H1 (cell line): Measurements from ENCODE around the gene PWP2. TPM values are rescaled to one million over a fixed set of nuclear protein-coding genes. Genes with fewer than 3 reads are reported as not detected.
A peak's percentile ranks its signal among the peaks of the same experiment; 100 is the strongest.

ENCODE experiments used
- CTCF ChIA-PET: fragments of 300-600 bp; sonication (Branson Sonifier 250); formaldehyde crosslinking; loops from one replicate; lab custom pipeline; 2021; ENCODE audit not compliant: partially characterized antibody; lab: Charles Lee
- POLR2A ChIA-PET: fragments of 300-600 bp; sonication (Branson Sonifier 250); formaldehyde crosslinking; loops from one replicate; lab custom pipeline; 2021; ENCODE audit warnings: inconsistent platforms; ENCODE audit not compliant: partially characterized antibody; lab: Charles Lee
- DNase-seq, 2 experiments: peaks; one replicate each; pipeline versions ENCODE4 v3.0.0 to v3.0.0-alpha.2; 2010 to 2022; ENCODE audit warnings: low spot score in 2 of 2, low read depth in 1 of 2, mixed read lengths in 1 of 2
- FAIRE-seq: peaks from 2 replicates; lab custom pipeline; 2011; peaks lifted over from hg19 to GRCh38; lab: Jason Lieb, UNC
- H2AFZ ChIP-seq: 2 replicates; pipeline ENCODE4 v1.8.1; 2012; ENCODE audit warnings: low read length, inconsistent platforms
- H2AK5ac ChIP-seq: 2 replicates; pipeline ENCODE4 v1.6.1; 2013; ENCODE audit warnings: low read depth, low read length
- H2BK120ac ChIP-seq: replicated peaks from 2 replicates; pipeline ENCODE3; 2013; ENCODE audit warnings: low read depth, low read length, inconsistent platforms
- H2BK12ac ChIP-seq: 2 replicates; pipeline ENCODE4 v1.6.1; 2013; ENCODE audit warnings: low read depth, low read length
- H2BK15ac ChIP-seq: 2 replicates; pipeline ENCODE4 v1.6.1; 2013; ENCODE audit warnings: low read length
- H2BK20ac ChIP-seq: 2 replicates; pipeline ENCODE4 v1.6.1; 2013; ENCODE audit warnings: low read length
- H2BK5ac ChIP-seq: 2 replicates; pipeline ENCODE4 v1.6.1; 2013; ENCODE audit warnings: low read depth, low read length
- H3K14ac ChIP-seq: 2 replicates; pipeline ENCODE4 v1.6.1; 2013; ENCODE audit warnings: inconsistent platforms; ENCODE audit not compliant: insufficient read length
- H3K18ac ChIP-seq: 2 replicates; pipeline ENCODE4 v1.6.1; 2013; ENCODE audit warnings: low read length; ENCODE audit errors: extremely low read depth
- H3K23ac ChIP-seq: 2 replicates; pipeline ENCODE4 v1.6.1; 2013; ENCODE audit warnings: inconsistent platforms; ENCODE audit not compliant: insufficient read length
- H3K23me2 ChIP-seq: 2 replicates; pipeline ENCODE4 v1.6.1; 2013; ENCODE audit warnings: low read depth, low read length
- H3K27ac ChIP-seq: 2 replicates; pipeline ENCODE4 v1.6.1; 2011; ENCODE audit warnings: low read depth, low read length, inconsistent platforms
- H3K27me3 ChIP-seq, 4 experiments: replicated peaks in 1 of 4; 1 replicate in 1 of 4; 2 replicates in 3 of 4; pipeline versions ENCODE4 v1.6.1 to v1.8.1; 2011 to 2013; ENCODE audit warnings: low read length in 3 of 4, mild to moderate bottlenecking in 3 of 4, inconsistent platforms in 2 of 4, mixed read lengths in 2 of 4, moderate library complexity in 1 of 4; ENCODE audit not compliant: control insufficient read depth in 3 of 4, insufficient read depth in 3 of 4; ENCODE audit errors: extremely low read depth in 1 of 4
- H3K36me3 ChIP-seq, 4 experiments: 2 replicates each; pipeline versions ENCODE4 v1.6.1 to v1.8.1; 2011 to 2013; ENCODE audit warnings: mild to moderate bottlenecking in 4 of 4, low read length in 3 of 4, moderate library complexity in 2 of 4, control low read depth in 1 of 4, inconsistent platforms in 1 of 4; ENCODE audit not compliant: insufficient read depth in 4 of 4, control insufficient read depth in 2 of 4
- H3K4ac ChIP-seq: replicated peaks from 2 replicates; pipeline ENCODE3; 2013; ENCODE audit warnings: low read length, low read depth, mixed read lengths, inconsistent platforms; ENCODE audit not compliant: insufficient read length
- H3K4me1 ChIP-seq, 4 experiments: replicated peaks in 1 of 4; 1 replicate in 1 of 4; 2 replicates in 3 of 4; pipeline versions ENCODE4 v1.6.1 to v1.8.1; 2011 to 2013; ENCODE audit warnings: low read length in 3 of 4, inconsistent platforms in 2 of 4, mixed read lengths in 1 of 4; ENCODE audit not compliant: insufficient read depth in 4 of 4, control insufficient read depth in 3 of 4
- H3K4me2 ChIP-seq, 2 experiments: 2 replicates each; pipeline versions ENCODE4 v1.6.1 to v1.8.1; 2011 to 2013; ENCODE audit warnings: low read depth in 2 of 2, low read length in 2 of 2, control low read depth in 1 of 2, inconsistent platforms in 1 of 2, mild to moderate bottlenecking in 1 of 2; ENCODE audit not compliant: insufficient read depth in 1 of 2
- H3K4me3 ChIP-seq, 4 experiments: fragments of 200-600, 300-600 bp in 1 of 4; sonication (generic), shearing (Covaris generic), sonication (Bioruptor Twin) in 1 of 4; 2 replicates each; pipeline versions ENCODE4 v1.5.1 to v1.8.1; 2011 to 2016; ENCODE audit warnings: low read length in 4 of 4, low read depth in 3 of 4, control low read depth in 2 of 4, inconsistent platforms in 2 of 4, mild to moderate bottlenecking in 2 of 4, mixed read lengths in 1 of 4, moderate library complexity in 1 of 4; ENCODE audit not compliant: insufficient read depth in 2 of 4; ENCODE audit errors: extremely low read depth in 1 of 4
- H3K56ac ChIP-seq: replicated peaks from 2 replicates; pipeline ENCODE3; 2013; ENCODE audit warnings: low read depth, mild to moderate bottlenecking, mixed read lengths, low read length, inconsistent platforms; ENCODE audit not compliant: insufficient read length
- H3K79me1 ChIP-seq: 2 replicates; pipeline ENCODE4 v1.6.1; 2013; ENCODE audit warnings: low read depth, low read length, control low read depth
- H3K79me2 ChIP-seq, 2 experiments: 2 replicates each; pipeline versions ENCODE4 v1.6.1 to v1.8.1; 2012 to 2013; ENCODE audit warnings: low read length in 2 of 2, mild to moderate bottlenecking in 2 of 2, inconsistent platforms in 1 of 2; ENCODE audit not compliant: insufficient read depth in 2 of 2, control insufficient read depth in 1 of 2
- H3K9ac ChIP-seq, 4 experiments: replicated peaks in 1 of 4; 1 replicate in 1 of 4; 2 replicates in 3 of 4; pipeline versions ENCODE4 v1.6.1 to v1.8.1; 2011 to 2013; ENCODE audit warnings: low read depth in 3 of 4, low read length in 3 of 4, control low read depth in 2 of 4, mild to moderate bottlenecking in 2 of 4, moderate library complexity in 2 of 4, inconsistent platforms in 1 of 4; ENCODE audit errors: extremely low read depth in 1 of 4
- H3K9me3 ChIP-seq, 2 experiments: 2 replicates each; pipeline versions ENCODE4 v1.6.1 to v1.8.1; 2012 to 2013; ENCODE audit warnings: mild to moderate bottlenecking in 2 of 2, moderate library complexity in 2 of 2, control low read depth in 1 of 2, inconsistent platforms in 1 of 2, low read depth in 1 of 2, low read length in 1 of 2, mixed read lengths in 1 of 2; ENCODE audit not compliant: insufficient read depth in 2 of 2
- H4K20me1 ChIP-seq, 2 experiments: replicated peaks in 1 of 2; 2 replicates each; pipeline versions ENCODE3 to v1.8.1; 2011 to 2013; ENCODE audit warnings: inconsistent platforms in 2 of 2, low read length in 2 of 2, mild to moderate bottlenecking in 1 of 2; ENCODE audit not compliant: insufficient read depth in 2 of 2, control insufficient read depth in 1 of 2
- H4K5ac ChIP-seq: 2 replicates; pipeline ENCODE4 v1.6.1; 2013; ENCODE audit warnings: low read length, low read depth, mixed read lengths, inconsistent platforms; ENCODE audit not compliant: insufficient read length
- H4K8ac ChIP-seq: 2 replicates; pipeline ENCODE4 v1.8.0; 2013; ENCODE audit warnings: mild to moderate bottlenecking, moderate library complexity, low read length, inconsistent platforms; ENCODE audit not compliant: insufficient read depth; ENCODE audit errors: extremely low read depth
- H4K91ac ChIP-seq: replicated peaks from 2 replicates; pipeline ENCODE3; 2013; ENCODE audit warnings: low read length, mixed read lengths, inconsistent platforms; ENCODE audit not compliant: insufficient read length
- EGR1 ChIP-seq: IDR thresholded peaks from 2 replicates; pipeline ENCODE4 v1.6.1; 2011; ENCODE audit warnings: low read depth, low read length, borderline replicate concordance
- KDM4A ChIP-seq: IDR thresholded peaks from one replicate; pipeline ENCODE4 v1.7.1; 2012; ENCODE audit warnings: low read depth, mild to moderate bottlenecking, moderate library complexity, low read length, inconsistent platforms; ENCODE audit not compliant: severe bottlenecking
- NRF1 ChIP-seq: IDR thresholded peaks from 2 replicates; pipeline ENCODE4 v1.6.1; 2011; ENCODE audit warnings: mild to moderate bottlenecking, low read depth, low read length, improper control_type of control experiment
- PHF8 ChIP-seq: fragments of 200-600 bp; sonication (generic); conservative IDR thresholded peaks from 2 replicates; pipeline ENCODE4 v1.7.1; 2012; ENCODE audit warnings: low read depth, mild to moderate bottlenecking, inconsistent platforms, low read length, moderate library complexity
- RBBP5 ChIP-seq: IDR thresholded peaks from 2 replicates; pipeline ENCODE4 v1.7.1; 2012; ENCODE audit warnings: low read depth, mild to moderate bottlenecking, inconsistent platforms, low read length, moderate library complexity, borderline replicate concordance
- RFX5 ChIP-seq: IDR thresholded peaks from 2 replicates; pipeline ENCODE4 v1.6.1; 2011; ENCODE audit warnings: low read depth, low read length, improper control_type of control experiment, borderline replicate concordance
- SIRT6 ChIP-seq: IDR thresholded peaks from one replicate; pipeline ENCODE4 v1.7.1; 2012; ENCODE audit warnings: low read length, inconsistent platforms
- SIX5 ChIP-seq: IDR thresholded peaks from 2 replicates; pipeline ENCODE4 v1.6.1; 2011; ENCODE audit warnings: mild to moderate bottlenecking, low read depth, low read length
- SRF ChIP-seq: IDR thresholded peaks from 2 replicates; pipeline ENCODE4 v1.6.1; 2011; ENCODE audit warnings: mild to moderate bottlenecking, low read depth, low read length, moderate library complexity
- YY1 ChIP-seq: IDR thresholded peaks from 2 replicates; pipeline ENCODE4 v1.6.1; 2011; ENCODE audit warnings: low read depth, mild to moderate bottlenecking, low read length
- WGBS, 2 experiments: shearing (Covaris generic) in 1 of 2; methylation state at CpG; one replicate each; pipeline versions ENCODE4 v1.1.6 to v1.1.7; 2013 to 2015; ENCODE audit warnings: low lambda C conversion rate in 2 of 2, mixed read lengths in 2 of 2, inconsistent platforms in 1 of 2, low coverage in 1 of 2, missing lambda C conversion rate in 1 of 2; ENCODE audit not compliant: insufficient replicate concordance in 2 of 2, insufficient coverage in 1 of 2, insufficient read length in 1 of 2; ENCODE audit errors: extremely low coverage in 1 of 2, missing lambda C conversion rate in 1 of 2; 5-methylcytosine and 5-hydroxymethylcytosine counted together
- polyA plus RNA-seq, 7 experiments: library from polyadenylated mRNA; depleted of rRNA in 3 of 7; stranded (reverse) in 5 of 7; unstranded in 2 of 7; fragments of >200 nt in 5 of 7; fragments of 200-250 nt in 2 of 7; gene quantifications; 1 replicate in 5 of 7; 2 replicates in 1 of 7; 4 replicates in 1 of 7; pipeline versions ENCODE4 v1.2.1 to v1.2.3, GENCODE V29; 2011 to 2013; ENCODE audit warnings: missing spikeins in 2 of 7, mixed read lengths in 2 of 7
- total RNA-seq: library from RNA; stranded (reverse); fragmentation: NEBNext Ultra II Directional; extraction: Animal tissue kit (Norgen Biotek cat#: 25700); gene quantifications from 2 replicates; pipeline ENCODE4 v1.2.1, GENCODE V29; 2021

PWP2 gene
- total and polyA plus RNA-seq, 2 of the 8 experiments (the other 6 are each of a cell fraction or from before 2014, with no cell fraction given) = 4.4 to 6.7 TPM

DNA sequence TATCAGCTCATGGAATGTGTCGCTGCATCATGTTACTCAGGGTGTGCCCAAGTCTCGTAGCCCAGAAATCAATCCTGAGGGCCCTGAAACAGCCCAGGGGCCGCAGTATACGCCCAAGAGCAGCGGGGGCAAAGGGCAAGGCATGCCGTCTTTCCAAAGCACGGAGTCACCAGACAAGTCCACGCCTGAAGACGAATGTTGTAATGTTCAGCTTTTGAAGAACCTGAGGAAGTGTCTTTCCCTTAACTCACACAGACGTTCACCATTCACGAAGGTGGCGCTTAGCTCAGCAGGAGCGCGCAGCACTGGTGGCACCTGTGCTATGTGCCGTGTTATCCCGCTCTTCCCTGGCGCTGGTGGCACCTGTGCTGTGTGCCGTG, 18.8 kb upstream of the PWP2 start:
- Histone ChIP-seq H3K4me3 (no peak overlapping the region), H3K79me2 (no peaks in the 10 kb centered on the region), H3K9me3 (no peaks in the 10 kb centered on the region), H4K8ac (peak overlapping the region; percentile 47; the same call in 1 of the 2 replicates), H3K56ac (no peak overlapping the region), H3K4me1 (no peaks in the 10 kb centered on the region), H3K4me2 (no peak overlapping the region), H3K36me3 (peaks cover 9 to 47% (median 26%) of the 10 kb centered on the region in 4 experiments; a peak in 7 of 8 replicates), H3K4ac (no peak overlapping the region), H2BK5ac (no peak overlapping the region), H2BK12ac (no peak overlapping the region), H3K14ac (no peak overlapping the region), H3K79me1 (peaks cover 2% of the 10 kb centered on the region; the same call in 1 of the 2 replicates), H2BK20ac (no peak overlapping the region), H3K23me2 (no peaks in the 10 kb centered on the region), H2BK120ac (no peak overlapping the region), H3K27me3 (no peaks in the 10 kb centered on the region), H3K23ac (no peak overlapping the region), H4K91ac (no peak overlapping the region), H2BK15ac (no peak overlapping the region), H4K20me1 (peaks cover 3 to 5% of the 10 kb centered on the region in 2 experiments), H2AK5ac (no peak overlapping the region), H3K27ac (no peak overlapping the region), H2AFZ (no peak overlapping the region), H3K18ac (no peak overlapping the region), H3K9ac (no peak overlapping the region), H4K5ac (no peak overlapping the region)
- FAIRE-seq (no peak), DNase-seq (peak in 1 of 2 experiments; percentile 16)
- ChIA-PET POLR2A (no interaction called here), CTCF (interaction anchor here (1.9 kb wide), 1 partner anchor 9 kb away, joined by 6 read pairs; no protein-coding TSS in a partner anchor)
- TF ChIP-seq YY1 (no peak), KDM4A (no peak), RFX5 (no peak), PHF8 (no peak), NRF1 (no peak), EGR1 (no peak), SIX5 (no peak), SIRT6 (no peak), RBBP5 (no peak), SRF (no peak)
- 96% methylated on average over 18 of the region's 18 CpGs; no CpG with 5 or more reads in 1 of the 2 experiments for WGBS, 2 experiments
